Neural cell (in vitro differentiated cells): ENCODE results near the gene RAD51B. TPM values are rescaled to one million over a fixed set of nuclear protein-coding genes. Genes with fewer than 3 reads are reported as not detected.

Experiments
- H2AFZ ChIP-seq: fragments of 200-600, 300-800 bp; sonication (generic), shearing (Covaris generic); 2 replicates; pipeline ENCODE4 v1.6.0; 2014; ENCODE audit warnings: low read depth, mild to moderate bottlenecking, antibody characterized with exemption, low read length, moderate library complexity
- H3F3A ChIP-seq: fragments of 200-600 bp; shearing (Covaris generic); 2 replicates; pipeline ENCODE4 v1.6.1; 2016; ENCODE audit warnings: mild to moderate bottlenecking, moderate library complexity, mixed read lengths, antibody characterized with exemption, low read length; ENCODE audit not compliant: insufficient read depth, poor library complexity, severe bottlenecking
- H3K27ac ChIP-seq: fragments of 200-600, 300-800 bp; sonication (generic), shearing (Covaris generic); 2 replicates; pipeline ENCODE4 v1.5.1; 2014; ENCODE audit warnings: mild to moderate bottlenecking, low read length, moderate library complexity
- H3K27me3 ChIP-seq: fragments of 300-800, 200-600 bp; sonication (generic), shearing (Covaris generic); 2 replicates; pipeline ENCODE4 v1.6.0; 2014; ENCODE audit warnings: mild to moderate bottlenecking, low read depth, low read length, moderate library complexity; ENCODE audit not compliant: insufficient read depth
- H3K36me3 ChIP-seq: fragments of 300-800, 200-600 bp; sonication (generic), shearing (Covaris generic); 2 replicates; pipeline ENCODE4 v1.5.1; 2014; ENCODE audit warnings: mild to moderate bottlenecking, antibody characterized with exemption, low read length, moderate library complexity; ENCODE audit not compliant: insufficient read depth
- H3K4me2 ChIP-seq: fragments of 300-800, 200-600 bp; sonication (generic), shearing (Covaris generic); 2 replicates; pipeline ENCODE4 v1.6.0; 2014; ENCODE audit warnings: mild to moderate bottlenecking, low read length
- H3K4me3 ChIP-seq: fragments of 300-800, 200-600 bp; sonication (generic), shearing (Covaris generic); 2 replicates; pipeline ENCODE4 v1.5.1; 2014; ENCODE audit warnings: mild to moderate bottlenecking, low read length, moderate library complexity
- H3K79me2 ChIP-seq: fragments of 200-600 bp; shearing (Covaris generic); replicated peaks from 2 replicates; pipeline ENCODE4 v1.6.0; 2014; ENCODE audit warnings: mild to moderate bottlenecking, low read length, moderate library complexity; ENCODE audit not compliant: insufficient read depth
- H3K9ac ChIP-seq: fragments of 300-800, 200-600 bp; sonication (generic), shearing (Covaris generic); 2 replicates; pipeline ENCODE4 v1.6.1; 2016; ENCODE audit warnings: mild to moderate bottlenecking, low read length, mixed read lengths
- H3K9me2 ChIP-seq: fragments of 200-600 bp; shearing (Covaris generic); 2 replicates; pipeline ENCODE4 v1.6.1; 2016; ENCODE audit warnings: mild to moderate bottlenecking, low read length, mixed read lengths; ENCODE audit not compliant: insufficient read depth
- H3K9me3 ChIP-seq: fragments of 200-600, 300-800 bp; sonication (generic), shearing (Covaris generic); 2 replicates; pipeline ENCODE4 v1.6.1; 2016; ENCODE audit warnings: mild to moderate bottlenecking, mixed run types, low read length, moderate library complexity, mixed read lengths
- H4K20me1 ChIP-seq: fragments of 200-600 bp; shearing (Covaris generic); 2 replicates; pipeline ENCODE4 v1.6.1; 2016; ENCODE audit warnings: mild to moderate bottlenecking, mixed run types; ENCODE audit not compliant: insufficient read depth
- EP300 ChIP-seq: fragments of 450-650 bp; conservative IDR thresholded peaks from 2 replicates; pipeline ENCODE4 v1.6.1; 2014; ENCODE audit warnings: antibody characterized with exemption, mild to moderate bottlenecking, moderate library complexity; ENCODE audit not compliant: poor library complexity, severe bottlenecking
- EZH2 ChIP-seq: fragments of 200-600, 300-800 bp; shearing (Covaris generic), sonication (generic); IDR thresholded peaks from 2 replicates; pipeline ENCODE4 v1.6.1; 2014; ENCODE audit warnings: antibody characterized with exemption, low read length, borderline replicate concordance, mild to moderate bottlenecking; ENCODE audit not compliant: insufficient read depth, poor library complexity, severe bottlenecking
- MXI1 ChIP-seq: fragments of 450-650 bp; conservative IDR thresholded peaks from 2 replicates; pipeline ENCODE4 v1.6.1; 2014; ENCODE audit warnings: antibody characterized with exemption, mild to moderate bottlenecking; ENCODE audit not compliant: poor library complexity, severe bottlenecking
- POLR2AphosphoS5 ChIP-seq: IDR thresholded peaks from 2 replicates; pipeline ENCODE4 v1.6.1; 2012
- RAD21 ChIP-seq: fragments of 450-650 bp; conservative IDR thresholded peaks from 2 replicates; pipeline ENCODE4 v1.6.1; 2014; ENCODE audit warnings: antibody characterized with exemption, mild to moderate bottlenecking, moderate library complexity
- SMC3 ChIP-seq: fragments of 450-650 bp; conservative IDR thresholded peaks from 2 replicates; pipeline ENCODE4 v1.6.1; 2014; ENCODE audit warnings: antibody characterized with exemption, mild to moderate bottlenecking, moderate library complexity; ENCODE audit not compliant: poor library complexity
- TAF1 ChIP-seq: IDR thresholded peaks from 2 replicates; pipeline ENCODE4 v1.6.1; 2012; ENCODE audit warnings: low read depth
- polyA plus RNA-seq: library from polyadenylated mRNA; depleted of rRNA; stranded (reverse); fragments of >200 nt; gene quantifications from 2 replicates; pipeline ENCODE4 v1.2.3, GENCODE V29; 2014
- TF ChIP-seq, protein P1 (sequence below): fragments of 450-650 bp; IDR thresholded peaks from 2 replicates; pipeline ENCODE4 v1.5.1; 2014; ENCODE audit warnings: antibody characterized with exemption, mild to moderate bottlenecking, moderate library complexity; ENCODE audit not compliant: poor library complexity, severe bottlenecking
- TF ChIP-seq, protein P2 (sequence below): IDR thresholded peaks from 2 replicates; pipeline ENCODE4 v1.6.1; 2012; ENCODE audit warnings: borderline replicate concordance

Gene RAD51B
- polyA plus RNA-seq, 1 donor from 2014 or later: 3.1 TPM

DNA sequence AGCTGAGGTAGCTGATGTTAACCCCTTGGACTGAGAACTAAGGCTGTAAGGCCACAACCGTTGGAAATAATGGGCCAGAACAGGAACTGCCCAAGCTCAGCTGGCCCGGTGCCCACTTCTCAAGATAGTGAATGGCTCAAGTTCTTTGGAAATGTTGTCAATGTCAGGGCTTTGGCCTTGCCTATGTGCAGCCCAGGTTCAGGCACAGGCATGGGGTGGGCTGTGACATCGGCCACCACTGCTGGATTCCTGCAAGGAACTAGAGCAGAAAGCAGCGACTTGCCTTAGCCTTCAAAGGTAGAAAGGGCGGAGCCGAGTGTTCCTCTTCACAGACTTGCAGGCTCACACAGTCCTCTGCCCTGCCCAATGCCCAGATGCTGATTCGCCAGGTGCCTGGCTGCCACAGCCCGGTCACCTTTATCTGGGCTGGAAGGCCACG lies 682.1 kb downstream of the RAD51B start:
- TF ChIP-seq MXI1: no peak
- no peak for TF ChIP-seq SMC3
- TF ChIP-seq EZH2: no peak
- TF ChIP-seq, protein P1, sequence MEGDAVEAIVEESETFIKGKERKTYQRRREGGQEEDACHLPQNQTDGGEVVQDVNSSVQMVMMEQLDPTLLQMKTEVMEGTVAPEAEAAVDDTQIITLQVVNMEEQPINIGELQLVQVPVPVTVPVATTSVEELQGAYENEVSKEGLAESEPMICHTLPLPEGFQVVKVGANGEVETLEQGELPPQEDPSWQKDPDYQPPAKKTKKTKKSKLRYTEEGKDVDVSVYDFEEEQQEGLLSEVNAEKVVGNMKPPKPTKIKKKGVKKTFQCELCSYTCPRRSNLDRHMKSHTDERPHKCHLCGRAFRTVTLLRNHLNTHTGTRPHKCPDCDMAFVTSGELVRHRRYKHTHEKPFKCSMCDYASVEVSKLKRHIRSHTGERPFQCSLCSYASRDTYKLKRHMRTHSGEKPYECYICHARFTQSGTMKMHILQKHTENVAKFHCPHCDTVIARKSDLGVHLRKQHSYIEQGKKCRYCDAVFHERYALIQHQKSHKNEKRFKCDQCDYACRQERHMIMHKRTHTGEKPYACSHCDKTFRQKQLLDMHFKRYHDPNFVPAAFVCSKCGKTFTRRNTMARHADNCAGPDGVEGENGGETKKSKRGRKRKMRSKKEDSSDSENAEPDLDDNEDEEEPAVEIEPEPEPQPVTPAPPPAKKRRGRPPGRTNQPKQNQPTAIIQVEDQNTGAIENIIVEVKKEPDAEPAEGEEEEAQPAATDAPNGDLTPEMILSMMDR: no peak
- no peak for TF ChIP-seq EP300
- no peak for TF ChIP-seq RAD21
- TF ChIP-seq, protein P2, sequence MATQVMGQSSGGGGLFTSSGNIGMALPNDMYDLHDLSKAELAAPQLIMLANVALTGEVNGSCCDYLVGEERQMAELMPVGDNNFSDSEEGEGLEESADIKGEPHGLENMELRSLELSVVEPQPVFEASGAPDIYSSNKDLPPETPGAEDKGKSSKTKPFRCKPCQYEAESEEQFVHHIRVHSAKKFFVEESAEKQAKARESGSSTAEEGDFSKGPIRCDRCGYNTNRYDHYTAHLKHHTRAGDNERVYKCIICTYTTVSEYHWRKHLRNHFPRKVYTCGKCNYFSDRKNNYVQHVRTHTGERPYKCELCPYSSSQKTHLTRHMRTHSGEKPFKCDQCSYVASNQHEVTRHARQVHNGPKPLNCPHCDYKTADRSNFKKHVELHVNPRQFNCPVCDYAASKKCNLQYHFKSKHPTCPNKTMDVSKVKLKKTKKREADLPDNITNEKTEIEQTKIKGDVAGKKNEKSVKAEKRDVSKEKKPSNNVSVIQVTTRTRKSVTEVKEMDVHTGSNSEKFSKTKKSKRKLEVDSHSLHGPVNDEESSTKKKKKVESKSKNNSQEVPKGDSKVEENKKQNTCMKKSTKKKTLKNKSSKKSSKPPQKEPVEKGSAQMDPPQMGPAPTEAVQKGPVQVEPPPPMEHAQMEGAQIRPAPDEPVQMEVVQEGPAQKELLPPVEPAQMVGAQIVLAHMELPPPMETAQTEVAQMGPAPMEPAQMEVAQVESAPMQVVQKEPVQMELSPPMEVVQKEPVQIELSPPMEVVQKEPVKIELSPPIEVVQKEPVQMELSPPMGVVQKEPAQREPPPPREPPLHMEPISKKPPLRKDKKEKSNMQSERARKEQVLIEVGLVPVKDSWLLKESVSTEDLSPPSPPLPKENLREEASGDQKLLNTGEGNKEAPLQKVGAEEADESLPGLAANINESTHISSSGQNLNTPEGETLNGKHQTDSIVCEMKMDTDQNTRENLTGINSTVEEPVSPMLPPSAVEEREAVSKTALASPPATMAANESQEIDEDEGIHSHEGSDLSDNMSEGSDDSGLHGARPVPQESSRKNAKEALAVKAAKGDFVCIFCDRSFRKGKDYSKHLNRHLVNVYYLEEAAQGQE: no peak
- no peak for TF ChIP-seq TAF1
- no peaks in the 10 kb centered on the region for H3K9me3 ChIP-seq
- H3F3A ChIP-seq: no peaks in the 10 kb centered on the region
- no peaks in the 10 kb centered on the region for H3K9me2 ChIP-seq
- H3K4me3 ChIP-seq: no peak overlapping the region
- no peaks in the 10 kb centered on the region for H4K20me1 ChIP-seq
- no peak overlapping the region for H3K27ac ChIP-seq
- H2AFZ ChIP-seq: no peak overlapping the region
- H3K4me2 ChIP-seq: no peak overlapping the region
- H3K9ac ChIP-seq: no peak overlapping the region
- H3K79me2 ChIP-seq: no peaks in the 10 kb centered on the region
- H3K27me3 ChIP-seq: no peaks in the 10 kb centered on the region
- no peaks in the 10 kb centered on the region for H3K36me3 ChIP-seq

DNA sequence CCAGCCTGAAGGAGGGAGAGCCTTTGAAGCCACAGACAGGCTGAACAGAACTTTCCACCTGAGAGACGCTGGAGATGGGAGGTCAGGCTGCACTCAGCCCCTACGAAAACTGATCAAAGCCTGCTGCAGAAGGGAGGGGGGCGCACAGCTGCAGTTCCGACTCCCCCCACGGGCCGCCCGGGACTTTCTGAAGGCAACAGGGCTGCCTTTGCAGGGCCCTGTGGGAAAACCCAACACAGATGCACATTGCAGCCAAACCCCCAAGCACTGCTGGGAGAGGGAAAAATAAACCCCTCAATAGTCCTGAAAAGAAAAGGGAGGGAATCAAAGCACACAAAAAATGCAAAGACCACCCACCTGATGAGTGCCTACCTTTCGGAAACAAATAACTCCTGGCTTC lies 682.7 kb downstream of the RAD51B start:
- Histone ChIP-seq H3K9me3 (no peaks in the 10 kb centered on the region), H3K4me3 (no peak overlapping the region), H3F3A (no peaks in the 10 kb centered on the region), H3K27me3 (no peaks in the 10 kb centered on the region), H3K27ac (no peak overlapping the region), H3K9ac (no peak overlapping the region), H2AFZ (no peak overlapping the region), H3K9me2 (no peaks in the 10 kb centered on the region), H3K4me2 (no peak overlapping the region), H3K79me2 (no peaks in the 10 kb centered on the region), H4K20me1 (no peaks in the 10 kb centered on the region), H3K36me3 (no peaks in the 10 kb centered on the region)
- TF ChIP-seq POLR2AphosphoS5 (no peak), MXI1 (no peak), RAD21 (no peak), EP300 (no peak), EZH2 (no peak), SMC3 (no peak), TAF1 (no peak)
- TF ChIP-seq, protein P2: no peak
- TF ChIP-seq, protein P1: no peak
